ENCODE results near the gene HIC1.

The HIC1 gene

GRCh38 chr17:2074919-2075318, 20.0 kb downstream of the HIC1 start:
- no peak for DNase-seq (ENCODE audit: low read depth)
- no peak overlapping the region for H3K4me3 ChIP-seq (ENCODE audit: low read length)
- no peaks in the 10 kb centered on the region for H3K27me3 ChIP-seq (replicated peaks; ENCODE audit: control insufficient read depth, insufficient read depth, low read length)
- no peaks in the 10 kb centered on the region for H3K9me3 ChIP-seq (ENCODE audit: control insufficient read depth, low read length)
- H3K36me3 ChIP-seq (ENCODE audit: control insufficient read depth, insufficient read depth, low read length, severe bottlenecking) = peaks cover 45% of the 10 kb centered on the region
- no peak overlapping the region for H3K9ac ChIP-seq (ENCODE audit: low read length)
- peaks cover 16% of the 10 kb centered on the region for H3K4me1 ChIP-seq (ENCODE audit: control insufficient read depth, insufficient read depth, low read length)

- no peaks in the 10 kb centered on the region for H3K9me3 ChIP-seq (ENCODE audit: control insufficient read depth, low read length)
- peaks cover 16% of the 10 kb centered on the region for H3K4me1 ChIP-seq (ENCODE audit: control insufficient read depth, insufficient read depth, low read length)
- H3K27me3 ChIP-seq (replicated peaks; ENCODE audit: control insufficient read depth, insufficient read depth, low read length) = no peaks in the 10 kb centered on the region
- H3K4me3 ChIP-seq (ENCODE audit: low read length) = no peak overlapping the region
- peaks cover 45% of the 10 kb centered on the region for H3K36me3 ChIP-seq (ENCODE audit: control insufficient read depth, insufficient read depth, low read length, severe bottlenecking)
- peak overlapping the region; percentile 75 for H3K9ac ChIP-seq (ENCODE audit: low read length)
- DNase-seq (ENCODE audit: low read depth) = peak; percentile 44
Measured at GRCh38 chr17:2075336-2076086, 20.6 kb downstream of the HIC1 start.

DNA sequence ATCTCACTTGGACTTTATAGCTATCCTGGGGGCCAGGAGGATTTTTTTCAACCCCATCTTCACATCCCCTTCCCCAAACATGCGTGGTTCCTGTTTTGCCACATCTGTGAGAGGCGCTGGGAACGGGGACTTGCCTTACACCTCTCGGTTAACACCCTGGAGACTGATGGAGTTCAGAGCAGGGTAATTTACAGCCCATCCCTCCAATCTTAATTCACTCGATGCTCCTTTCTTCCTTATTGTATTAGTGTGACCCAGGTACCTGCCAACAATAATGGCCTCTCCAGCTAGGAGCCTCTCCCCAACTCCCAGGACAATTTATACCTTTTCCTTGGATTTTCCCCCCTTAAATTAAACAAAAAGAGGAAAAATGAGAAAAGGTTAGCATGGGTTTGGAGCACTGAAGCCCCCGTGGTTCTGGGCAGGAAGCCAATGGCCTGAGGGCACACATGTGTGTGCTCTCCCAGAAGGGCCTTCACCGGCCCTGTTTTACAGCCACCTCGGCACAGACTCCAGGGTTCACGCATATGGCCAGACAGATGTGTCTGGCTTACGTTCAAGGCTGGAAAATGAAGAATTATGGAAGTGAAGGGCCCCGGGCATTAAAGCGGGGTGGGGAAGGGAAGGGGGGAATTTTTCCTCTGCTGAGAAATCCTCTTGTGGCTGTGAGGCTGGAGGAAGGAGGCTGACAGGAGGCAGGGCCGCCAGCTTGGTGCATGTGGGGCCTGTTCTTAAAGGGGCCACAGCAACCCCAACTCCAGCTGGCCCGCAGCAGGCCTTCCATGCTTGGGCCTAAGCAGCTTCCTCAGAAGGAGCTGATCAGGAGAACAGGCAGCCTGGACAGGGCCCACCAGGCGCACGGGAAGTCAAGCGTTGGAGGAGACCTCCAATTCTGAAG, 21.4 kb downstream of the HIC1 start:
- Histone ChIP-seq H3K4me1 (ENCODE audit: control insufficient read depth, insufficient read depth, low read length) (peaks cover 20% of the 10 kb centered on the region), H3K9ac (ENCODE audit: low read length) (peak overlapping the region; percentile 75), H3K4me3 (ENCODE audit: low read length) (no peak overlapping the region), H3K36me3 (ENCODE audit: control insufficient read depth, insufficient read depth, low read length, severe bottlenecking) (peaks cover 45% of the 10 kb centered on the region), H3K27me3 (replicated peaks; ENCODE audit: control insufficient read depth, insufficient read depth, low read length) (no peaks in the 10 kb centered on the region), H3K9me3 (ENCODE audit: control insufficient read depth, low read length) (no peaks in the 10 kb centered on the region)
- DNase-seq (ENCODE audit: low read depth) = peak; percentile 36

GRCh38 chr17:2077040-2077439, 22.1 kb downstream of the HIC1 start:
- no peak for DNase-seq (ENCODE audit: low read depth)
- H3K9me3 ChIP-seq (ENCODE audit: control insufficient read depth, low read length) = no peaks in the 10 kb centered on the region
- H3K27me3 ChIP-seq (replicated peaks; ENCODE audit: control insufficient read depth, insufficient read depth, low read length) = no peaks in the 10 kb centered on the region
- peaks cover 27% of the 10 kb centered on the region for H3K4me1 ChIP-seq (ENCODE audit: control insufficient read depth, insufficient read depth, low read length)
- no peak overlapping the region for H3K4me3 ChIP-seq (ENCODE audit: low read length)
- H3K36me3 ChIP-seq (ENCODE audit: control insufficient read depth, insufficient read depth, low read length, severe bottlenecking) = peaks cover 42% of the 10 kb centered on the region
- peak overlapping the region; percentile 75 for H3K9ac ChIP-seq (ENCODE audit: low read length)

DNA sequence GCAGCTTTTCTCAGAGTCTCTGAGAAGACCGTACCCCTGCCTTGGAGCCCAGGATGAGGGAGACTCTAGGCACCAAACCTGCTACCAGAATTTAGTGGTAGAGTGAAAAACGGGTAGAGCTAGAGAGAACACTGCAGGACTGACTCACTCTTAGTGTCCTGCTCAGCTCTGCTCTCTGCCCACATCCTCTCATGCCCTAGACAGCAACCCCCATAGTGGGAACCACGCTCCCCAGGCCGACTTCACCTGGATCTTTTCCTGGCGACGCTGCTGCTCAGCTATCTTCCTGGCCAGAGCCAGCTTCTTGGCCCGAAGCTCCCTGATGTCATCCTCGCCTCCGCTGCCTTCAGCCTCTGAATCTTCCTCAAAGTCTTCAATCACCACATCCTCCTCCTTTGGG, 26.7 kb downstream of the HIC1 start:
- no peak overlapping the region for H3K4me3 ChIP-seq (ENCODE audit: low read length)
- H3K9ac ChIP-seq (ENCODE audit: low read length) = no peak overlapping the region
- no peaks in the 10 kb centered on the region for H3K9me3 ChIP-seq (ENCODE audit: control insufficient read depth, low read length)
- H3K4me1 ChIP-seq (ENCODE audit: control insufficient read depth, insufficient read depth, low read length) = peaks cover 52% of the 10 kb centered on the region
- DNase-seq (ENCODE audit: low read depth) = no peak
- no peaks in the 10 kb centered on the region for H3K27me3 ChIP-seq (replicated peaks; ENCODE audit: control insufficient read depth, insufficient read depth, low read length)
- H3K36me3 ChIP-seq (ENCODE audit: control insufficient read depth, insufficient read depth, low read length, severe bottlenecking) = peaks cover 32% of the 10 kb centered on the region

DNA sequence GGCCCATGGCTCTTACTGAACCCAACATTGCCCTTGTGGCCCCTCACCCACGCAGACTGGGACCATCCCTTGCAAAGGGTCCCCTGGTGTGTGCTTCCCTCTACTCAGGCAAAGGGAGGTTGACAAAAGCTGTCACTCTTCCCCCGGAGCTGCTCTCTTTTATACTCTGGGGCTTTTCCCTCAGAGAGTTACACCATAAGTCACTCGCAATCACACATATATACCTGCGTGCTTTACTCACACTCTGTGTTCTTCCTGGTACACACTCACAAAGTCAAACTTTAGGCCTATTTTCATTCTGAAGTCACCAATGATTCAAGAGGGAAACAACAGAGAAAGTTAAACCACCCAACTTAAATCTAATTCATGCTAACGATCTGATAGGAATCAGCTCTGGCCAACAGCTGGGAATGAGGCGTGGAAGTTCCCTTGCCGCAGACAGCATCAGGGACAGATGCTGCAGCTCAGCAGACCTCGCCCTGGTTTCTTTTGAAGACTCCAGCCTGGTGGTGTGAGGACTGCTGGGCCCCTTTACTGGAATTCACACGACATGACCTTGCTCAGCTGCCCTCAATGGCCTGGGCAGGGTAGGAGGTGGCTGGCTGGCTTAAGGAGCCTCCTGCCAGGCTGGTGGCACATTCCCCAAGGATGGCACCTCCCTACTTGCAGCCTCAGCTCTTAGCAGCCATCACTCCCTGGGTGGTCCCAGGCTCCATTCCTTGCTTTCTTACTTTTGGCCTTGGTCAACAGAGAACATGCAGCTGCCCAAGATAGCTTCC, 27.3 kb downstream of the HIC1 start:
- no peak overlapping the region for H3K4me3 ChIP-seq (ENCODE audit: low read length)
- peaks cover 52% of the 10 kb centered on the region for H3K4me1 ChIP-seq (ENCODE audit: control insufficient read depth, insufficient read depth, low read length)
- no peak overlapping the region for H3K9ac ChIP-seq (ENCODE audit: low read length)
- H3K36me3 ChIP-seq (ENCODE audit: control insufficient read depth, insufficient read depth, low read length, severe bottlenecking) = peaks cover 26% of the 10 kb centered on the region
- no peaks in the 10 kb centered on the region for H3K9me3 ChIP-seq (ENCODE audit: control insufficient read depth, low read length)
- no peaks in the 10 kb centered on the region for H3K27me3 ChIP-seq (replicated peaks; ENCODE audit: control insufficient read depth, insufficient read depth, low read length)
- peak; percentile 42 for DNase-seq (ENCODE audit: low read depth)

- Histone ChIP-seq H3K9me3 (ENCODE audit: control insufficient read depth, low read length) (no peaks in the 10 kb centered on the region), H3K4me3 (ENCODE audit: low read length) (no peak overlapping the region), H3K9ac (ENCODE audit: low read length) (peak overlapping the region; percentile 73), H3K36me3 (ENCODE audit: control insufficient read depth, insufficient read depth, low read length, severe bottlenecking) (peaks cover 14% of the 10 kb centered on the region), H3K4me1 (ENCODE audit: control insufficient read depth, insufficient read depth, low read length) (peaks cover 67% of the 10 kb centered on the region), H3K27me3 (replicated peaks; ENCODE audit: control insufficient read depth, insufficient read depth, low read length) (no peaks in the 10 kb centered on the region)
- no peak for DNase-seq (ENCODE audit: low read depth)
Measured at GRCh38 chr17:2083613-2084035, 28.7 kb downstream of the HIC1 start.

DNA sequence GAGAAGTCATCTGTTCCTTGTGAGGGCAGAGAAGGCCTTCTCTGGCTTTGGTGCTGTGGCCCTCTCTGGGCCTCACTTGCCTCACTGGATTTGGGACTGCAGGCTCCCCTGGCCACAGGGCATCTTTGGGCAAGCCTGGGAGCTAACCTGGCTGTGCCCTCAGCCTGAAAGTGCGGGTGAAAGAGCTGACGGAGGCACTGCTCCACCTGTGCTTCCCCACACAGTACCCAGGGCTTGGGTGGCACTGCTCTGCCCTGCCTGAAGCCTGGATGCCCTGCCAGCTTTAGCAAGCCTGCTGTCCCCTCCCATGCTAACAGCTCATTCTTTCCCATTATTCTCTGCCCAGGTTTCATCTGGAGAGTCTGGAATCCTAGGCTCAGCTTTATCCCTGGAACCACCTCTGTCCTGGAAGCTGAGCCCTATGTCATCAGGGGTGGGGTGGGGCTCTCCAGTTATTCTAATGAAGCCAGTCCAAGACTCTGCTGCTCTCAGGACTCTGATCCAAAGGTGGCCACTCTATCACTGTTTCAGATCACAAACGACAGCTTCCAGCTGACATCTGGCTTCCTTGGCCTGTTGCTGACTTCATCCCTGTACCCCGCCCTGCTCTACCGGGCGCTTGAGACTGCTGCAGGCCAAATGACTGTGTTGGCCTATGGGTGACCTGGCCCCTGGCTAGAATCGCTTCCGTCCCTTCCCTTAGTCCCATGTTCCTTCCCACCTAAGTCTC, 29.3 kb downstream of the HIC1 start:
- Histone ChIP-seq H3K36me3 (ENCODE audit: control insufficient read depth, insufficient read depth, low read length, severe bottlenecking) (peaks cover 10% of the 10 kb centered on the region), H3K27me3 (replicated peaks; ENCODE audit: control insufficient read depth, insufficient read depth, low read length) (no peaks in the 10 kb centered on the region), H3K4me3 (ENCODE audit: low read length) (no peak overlapping the region), H3K4me1 (ENCODE audit: control insufficient read depth, insufficient read depth, low read length) (peaks cover 72% of the 10 kb centered on the region), H3K9me3 (ENCODE audit: control insufficient read depth, low read length) (no peaks in the 10 kb centered on the region), H3K9ac (ENCODE audit: low read length) (peak overlapping the region; percentile 73)
- DNase-seq (ENCODE audit: low read depth) = peak; percentile 75

DNA sequence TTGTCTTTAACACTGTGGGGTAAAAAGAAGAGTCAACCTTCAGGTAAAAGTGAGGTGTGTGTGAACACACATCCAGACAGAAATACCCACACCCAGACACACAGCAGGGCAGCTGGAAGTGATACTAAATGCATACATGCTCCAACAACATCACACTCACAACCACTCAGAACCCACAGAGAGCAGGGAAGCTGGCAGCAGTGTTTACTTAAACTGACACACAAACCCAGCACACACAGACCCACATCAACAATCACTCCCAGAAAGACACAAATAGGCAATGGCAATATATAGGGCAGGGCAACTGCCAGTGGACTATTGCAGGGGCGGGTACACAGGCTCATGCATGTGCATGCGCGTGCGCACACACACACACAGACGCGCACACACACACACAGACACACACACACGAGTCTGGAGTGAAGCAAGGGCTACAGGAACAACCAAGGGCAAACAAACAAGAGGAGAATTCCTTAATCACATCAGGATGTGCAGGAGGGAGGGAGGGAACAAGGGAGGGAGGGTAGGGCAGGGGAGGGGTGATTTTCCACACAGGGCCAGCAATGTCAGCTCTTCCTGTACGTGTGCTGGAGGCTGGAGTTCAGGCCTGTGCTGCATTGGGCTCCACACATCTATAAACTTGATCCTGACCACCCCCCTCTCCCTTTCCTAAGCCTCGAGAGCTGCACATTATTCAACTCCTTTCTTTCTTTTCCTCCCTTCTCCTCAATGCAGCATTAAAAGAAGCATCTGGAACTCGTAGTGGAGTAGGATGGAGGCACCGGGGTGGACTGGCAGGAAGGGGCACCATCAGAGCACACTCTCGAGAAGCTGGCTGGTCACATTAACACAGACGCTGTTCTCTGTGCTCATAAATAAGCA, 30.1 kb downstream of the HIC1 start:
- H3K4me3 ChIP-seq (ENCODE audit: low read length) = no peak overlapping the region
- peaks cover 78% of the 10 kb centered on the region for H3K4me1 ChIP-seq (ENCODE audit: control insufficient read depth, insufficient read depth, low read length)
- peaks cover 9% of the 10 kb centered on the region for H3K36me3 ChIP-seq (ENCODE audit: control insufficient read depth, insufficient read depth, low read length, severe bottlenecking)
- DNase-seq (ENCODE audit: low read depth) = peak; percentile 87
- no peaks in the 10 kb centered on the region for H3K27me3 ChIP-seq (replicated peaks; ENCODE audit: control insufficient read depth, insufficient read depth, low read length)
- no peaks in the 10 kb centered on the region for H3K9me3 ChIP-seq (ENCODE audit: control insufficient read depth, low read length)
- peak overlapping the region; percentile 74 for H3K9ac ChIP-seq (ENCODE audit: low read length)

GRCh38 chr17:2085648-2085949, 30.7 kb downstream of the HIC1 start:
- no peaks in the 10 kb centered on the region for H3K9me3 ChIP-seq (ENCODE audit: control insufficient read depth, low read length)

More at GRCh38 chr17:2085648-2085949, 30.7 kb downstream of the HIC1 start:
- H3K4me3 ChIP-seq (ENCODE audit: low read length) = peak overlapping the region; percentile 5
- DNase-seq (ENCODE audit: low read depth) = peak; percentile 60
- H3K36me3 ChIP-seq (ENCODE audit: control insufficient read depth, insufficient read depth, low read length, severe bottlenecking) = peaks cover 9% of the 10 kb centered on the region
- H3K4me1 ChIP-seq (ENCODE audit: control insufficient read depth, insufficient read depth, low read length) = peaks cover 84% of the 10 kb centered on the region
- H3K9ac ChIP-seq (ENCODE audit: low read length) = peak overlapping the region; percentile 74
- no peaks in the 10 kb centered on the region for H3K27me3 ChIP-seq (replicated peaks; ENCODE audit: control insufficient read depth, insufficient read depth, low read length)

Data from adipocyte (in vitro differentiated cells).